ENCODE measurements around the gene OOSP4B. TPM values are rescaled to one million over a fixed set of nuclear protein-coding genes. Genes with fewer than 3 reads are reported as not detected.
"Not testable (repeated sequence)": the region's sequence is repeated elsewhere in the genome, so short reads cannot be mapped to it uniquely, and the experiment has no call there.

Gene OOSP4B
- total RNA-seq, 1 experiment from 2014 or later, result not detected

GRCh38 chr11:59973097-59973496 lies 43.9 kb upstream of the OOSP4B start:
- H3K27me3 ChIP-seq (replicated peaks; ENCODE audit: insufficient read depth, low read depth, low read length, poor library complexity), result peaks cover 26% of the 10 kb centered on the region
- intact Hi-C loops (cut with micrococcal nuclease; ENCODE audit: unreplicated experiment), result loop anchor here (10.0 kb wide), 1 partner anchor 62 kb away; no protein-coding TSS in a partner anchor
- no peak for TF ChIP-seq EZH2 (IDR thresholded peaks at IDR 0.05; ENCODE audit: borderline replicate concordance, low read depth, low read length, poor library complexity, severe bottlenecking)
- TF ChIP-seq CTCF (conservative IDR thresholded peaks at IDR 0.05; ENCODE audit: low read depth, low read length), result no peak
- CTCF ChIA-PET, result no interaction called here
- no peak overlapping the region for H3K27ac ChIP-seq (ENCODE audit: low read depth, low read length, poor library complexity, severe bottlenecking)
- no peak overlapping the region for H3K4me3 ChIP-seq (ENCODE audit: low read depth, low read length, poor library complexity, severe bottlenecking)
- DNase-seq (ENCODE audit: low spot score), result no peak
- no peaks in the 10 kb centered on the region for H3K9me3 ChIP-seq (ENCODE audit: low read depth, low read length, poor library complexity, severe bottlenecking)
- POLR2A ChIA-PET (ENCODE audit: low non-redundant PET), result no interaction called here
- H3K4me1 ChIP-seq (ENCODE audit: insufficient read depth, low read length, poor library complexity, severe bottlenecking), result no peaks in the 10 kb centered on the region
- no TSS peak for BruUV-seq (replicated peaks)
- no peaks in the 10 kb centered on the region for H3K36me3 ChIP-seq (ENCODE audit: insufficient read depth, low read length, poor library complexity, severe bottlenecking)

GRCh38 chr11:59981106-59981770 lies 35.7 kb upstream of the OOSP4B start:
- POLR2A ChIA-PET (ENCODE audit: low non-redundant PET), result no interaction called here
- intact Hi-C loops (cut with micrococcal nuclease; ENCODE audit: unreplicated experiment), result no loop called here

GRCh38 chr11:59982037-59982436 lies 34.9 kb upstream of the OOSP4B start:
- H3K4me3 ChIP-seq (ENCODE audit: low read depth, low read length, poor library complexity, severe bottlenecking); H3K27ac ChIP-seq (ENCODE audit: low read depth, low read length, poor library complexity, severe bottlenecking); H3K4me1 ChIP-seq (ENCODE audit: insufficient read depth, low read length, poor library complexity, severe bottlenecking); intact Hi-C loops (cut with micrococcal nuclease; ENCODE audit: unreplicated experiment); POLR2A ChIA-PET (ENCODE audit: low non-redundant PET); BruUV-seq (replicated peaks); DNase-seq (ENCODE audit: low spot score); H3K36me3 ChIP-seq (ENCODE audit: insufficient read depth, low read length, poor library complexity, severe bottlenecking); CTCF ChIA-PET; H3K9me3 ChIP-seq (ENCODE audit: low read depth, low read length, poor library complexity, severe bottlenecking): not testable (repeated sequence)
- H3K27me3 ChIP-seq (replicated peaks; ENCODE audit: insufficient read depth, low read depth, low read length, poor library complexity), result peaks cover 12% of the 10 kb centered on the region

More at GRCh38 chr11:59981106-59981770, 35.7 kb upstream of the OOSP4B start:
- Histone ChIP-seq H3K27ac (ENCODE audit: low read depth, low read length, poor library complexity, severe bottlenecking) (no peak overlapping the region), H3K27me3 (replicated peaks; ENCODE audit: insufficient read depth, low read depth, low read length, poor library complexity) (peaks cover 16% of the 10 kb centered on the region), H3K36me3 (ENCODE audit: insufficient read depth, low read length, poor library complexity, severe bottlenecking) (no peaks in the 10 kb centered on the region), H3K9me3 (ENCODE audit: low read depth, low read length, poor library complexity, severe bottlenecking) (no peaks in the 10 kb centered on the region), H3K4me1 (ENCODE audit: insufficient read depth, low read length, poor library complexity, severe bottlenecking) (no peaks in the 10 kb centered on the region), H3K4me3 (ENCODE audit: low read depth, low read length, poor library complexity, severe bottlenecking) (no peak overlapping the region)
- TF ChIP-seq CTCF (conservative IDR thresholded peaks at IDR 0.05; ENCODE audit: low read depth, low read length) (no peak), EZH2 (IDR thresholded peaks at IDR 0.05; ENCODE audit: borderline replicate concordance, low read depth, low read length, poor library complexity, severe bottlenecking) (no peak)
- no TSS peak for BruUV-seq (replicated peaks)
- no peak for DNase-seq (ENCODE audit: low spot score)
- CTCF ChIA-PET, result no interaction called here

- ChIA-PET CTCF (no interaction called here), POLR2A (ENCODE audit: low non-redundant PET) (no interaction called here)
These were observed 33.8 kb upstream of the OOSP4B start for GRCh38 chr11:59983212-59983611.

More at GRCh38 chr11:59983212-59983611, 33.8 kb upstream of the OOSP4B start:
- Histone ChIP-seq H3K9me3 (ENCODE audit: low read depth, low read length, poor library complexity, severe bottlenecking) (no peaks in the 10 kb centered on the region), H3K4me3 (ENCODE audit: low read depth, low read length, poor library complexity, severe bottlenecking) (no peak overlapping the region), H3K4me1 (ENCODE audit: insufficient read depth, low read length, poor library complexity, severe bottlenecking) (no peaks in the 10 kb centered on the region), H3K27me3 (replicated peaks; ENCODE audit: insufficient read depth, low read depth, low read length, poor library complexity) (peaks cover 12% of the 10 kb centered on the region), H3K27ac (ENCODE audit: low read depth, low read length, poor library complexity, severe bottlenecking) (no peak overlapping the region), H3K36me3 (ENCODE audit: insufficient read depth, low read length, poor library complexity, severe bottlenecking) (no peaks in the 10 kb centered on the region)
- BruUV-seq (replicated peaks), result no TSS peak
- intact Hi-C loops (cut with micrococcal nuclease; ENCODE audit: unreplicated experiment), result no loop called here
- no peak for TF ChIP-seq CTCF (conservative IDR thresholded peaks at IDR 0.05; ENCODE audit: low read depth, low read length)
- no peak for TF ChIP-seq EZH2 (IDR thresholded peaks at IDR 0.05; ENCODE audit: borderline replicate concordance, low read depth, low read length, poor library complexity, severe bottlenecking)
- no peak for DNase-seq (ENCODE audit: low spot score)

Data from A673 (cell line).